ENCODE measurements around the gene KIF3B.
"Not testable (repeated sequence)": the region's sequence is repeated elsewhere in the genome, so short reads cannot be mapped to it uniquely, and the experiment has no call there.

Gene KIF3B

DNA sequence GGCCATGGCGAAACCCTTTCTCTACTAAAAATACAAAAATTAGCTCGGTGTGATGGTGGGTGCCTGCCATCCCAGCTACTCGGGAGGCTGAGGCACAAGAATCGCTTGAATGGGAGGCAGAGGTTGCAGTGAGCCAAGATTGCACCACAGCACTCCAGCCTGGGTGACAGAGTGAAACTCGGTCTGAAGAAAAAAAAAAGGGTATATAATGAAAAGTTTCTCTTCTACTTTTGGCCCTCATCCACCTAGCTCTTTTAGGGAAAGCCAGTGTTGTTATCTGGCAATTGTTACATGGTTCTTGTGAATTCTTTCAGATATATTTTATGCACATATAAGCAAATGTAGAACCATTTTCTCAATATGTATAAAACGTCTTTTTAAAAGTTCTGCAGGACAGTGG is 19.0 kb downstream of the KIF3B start:
- DNase-seq (ENCODE audit: low spot score): no peak

DNA sequence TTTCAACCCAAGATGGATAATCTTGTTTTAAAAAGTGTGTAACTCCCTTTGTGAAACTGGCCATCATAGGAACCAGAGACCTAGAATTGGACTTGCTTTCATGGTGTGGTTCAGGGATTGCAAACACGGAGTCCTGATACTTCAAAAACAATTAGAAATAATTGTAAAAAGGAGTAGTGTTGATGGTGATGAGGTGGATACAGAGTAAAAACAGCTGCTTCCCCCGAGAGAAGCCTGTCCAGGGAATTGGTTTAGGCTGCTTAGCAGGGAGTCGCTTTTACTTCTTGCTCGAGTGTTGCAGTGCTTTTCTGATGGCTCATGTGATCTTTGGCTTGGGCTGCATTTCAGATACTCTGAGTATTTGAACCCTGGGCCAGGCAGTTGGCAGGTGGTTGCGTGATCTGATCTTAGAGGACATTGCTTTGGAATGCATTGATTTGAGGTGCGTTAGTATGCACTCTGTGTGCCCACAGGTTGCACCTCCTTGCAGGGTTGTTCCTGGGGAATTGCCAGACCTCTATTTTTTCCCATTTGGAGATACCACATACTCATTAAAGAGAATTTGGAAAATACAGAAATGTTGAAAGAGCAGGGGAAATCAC is 19.5 kb downstream of the KIF3B start:
- no peak for DNase-seq (ENCODE audit: low spot score)

- DNase-seq (ENCODE audit: low spot score): no peak
These were observed 20.0 kb downstream of the KIF3B start for GRCh38 chr20:32297439-32297838.

DNA sequence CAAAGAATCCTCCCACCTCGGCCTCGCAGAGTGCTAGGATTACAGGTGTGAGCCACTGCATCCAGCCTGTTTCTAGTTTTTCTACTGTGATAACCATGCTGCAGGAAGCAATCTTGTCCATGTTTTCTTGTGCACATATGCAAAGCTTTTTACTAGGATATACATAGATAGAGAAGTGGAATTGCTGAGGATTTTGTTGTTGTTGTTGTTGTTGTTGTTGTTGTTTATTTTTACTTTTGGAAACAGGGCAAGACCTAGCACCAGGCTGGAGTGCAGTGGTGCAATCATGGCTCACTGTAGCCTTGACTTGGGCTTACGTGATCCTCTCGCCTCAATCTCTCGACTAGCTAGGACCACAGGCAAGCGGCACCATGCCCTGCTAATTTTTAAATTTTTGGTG is 23.2 kb downstream of the KIF3B start:
- DNase-seq (ENCODE audit: low spot score): no peak

DNA sequence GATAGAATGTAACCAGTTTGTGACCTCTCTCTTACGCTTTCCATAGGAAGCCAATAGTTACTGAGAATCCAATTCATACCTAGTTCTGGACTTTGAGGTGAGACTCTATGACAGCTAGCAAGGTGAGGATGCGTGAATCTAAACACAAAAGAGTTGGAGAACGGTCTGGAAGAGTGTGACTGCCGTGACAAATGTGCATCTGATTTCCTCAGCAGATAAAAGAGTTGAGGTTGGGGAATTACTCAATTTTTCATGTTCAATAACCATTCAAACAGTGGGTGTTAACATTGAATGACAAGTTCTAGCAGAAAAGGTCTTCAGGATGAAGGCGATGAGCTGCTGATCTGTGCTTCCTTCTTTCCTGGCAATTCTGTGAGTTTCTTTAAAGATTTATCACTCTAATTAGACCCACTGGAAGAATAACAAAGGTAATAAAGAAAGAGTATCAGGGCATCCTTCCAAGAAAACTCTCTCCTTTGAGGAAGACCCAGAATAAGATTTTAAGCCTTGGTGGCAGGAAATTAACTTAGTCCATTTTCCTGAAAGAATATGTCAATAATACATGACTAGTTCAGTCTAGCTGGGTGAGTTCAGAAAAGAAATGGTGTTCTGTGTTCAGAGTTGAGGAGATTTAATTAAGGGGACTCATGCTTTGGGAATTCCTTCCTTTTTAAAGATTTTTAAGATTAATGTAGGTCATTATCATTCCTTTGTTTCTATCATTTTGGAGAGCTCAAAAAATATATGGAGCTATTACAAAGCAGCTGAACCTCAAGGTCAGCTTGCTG is 24.5 kb downstream of the KIF3B start:
- no peak for DNase-seq (ENCODE audit: low spot score)

GRCh38 chr20:32302507-32302872 is 25.0 kb downstream of the KIF3B start:
- no peak for DNase-seq (ENCODE audit: low spot score)

GRCh38 chr20:32304131-32304746 is 26.8 kb downstream of the KIF3B start:
- DNase-seq (ENCODE audit: low spot score): no peak

DNA sequence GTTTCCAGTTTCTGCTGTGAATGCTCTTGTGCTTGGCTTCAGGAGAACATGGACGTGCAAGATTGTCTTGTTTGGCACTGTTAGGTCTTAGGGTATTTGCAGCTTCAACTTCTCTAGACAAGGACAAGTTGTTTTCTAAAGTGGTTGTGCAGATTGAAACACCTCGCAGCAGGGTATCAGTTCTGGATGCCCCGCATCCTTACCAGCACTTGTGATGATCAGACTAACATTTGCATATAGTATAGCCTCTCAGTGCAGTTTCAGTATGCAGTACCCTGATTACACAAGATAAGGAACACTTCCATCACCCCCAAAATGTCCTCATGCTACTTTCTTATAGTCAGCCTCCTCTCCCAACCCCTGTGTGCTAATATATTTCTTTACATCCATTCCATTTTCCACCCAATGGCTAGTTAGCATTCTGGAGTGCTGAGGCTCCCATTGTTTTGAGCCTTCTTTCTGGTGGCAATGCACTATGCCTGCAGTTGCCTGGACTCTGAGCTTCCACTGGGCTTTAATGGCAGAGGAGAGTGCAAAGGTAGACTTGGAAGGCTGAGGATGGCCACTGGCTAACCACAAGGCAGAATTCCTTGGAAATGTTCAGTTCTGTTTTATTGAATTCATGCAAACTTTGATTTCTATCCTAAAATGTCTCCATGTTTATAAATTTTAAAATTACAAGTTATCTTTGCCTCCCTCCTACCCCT is 35.4 kb downstream of the KIF3B start:
- no peak for DNase-seq (ENCODE audit: low spot score)

GRCh38 chr20:32314768-32315167 is 37.3 kb downstream of the KIF3B start:
- no peak for DNase-seq (ENCODE audit: low spot score)

DNA sequence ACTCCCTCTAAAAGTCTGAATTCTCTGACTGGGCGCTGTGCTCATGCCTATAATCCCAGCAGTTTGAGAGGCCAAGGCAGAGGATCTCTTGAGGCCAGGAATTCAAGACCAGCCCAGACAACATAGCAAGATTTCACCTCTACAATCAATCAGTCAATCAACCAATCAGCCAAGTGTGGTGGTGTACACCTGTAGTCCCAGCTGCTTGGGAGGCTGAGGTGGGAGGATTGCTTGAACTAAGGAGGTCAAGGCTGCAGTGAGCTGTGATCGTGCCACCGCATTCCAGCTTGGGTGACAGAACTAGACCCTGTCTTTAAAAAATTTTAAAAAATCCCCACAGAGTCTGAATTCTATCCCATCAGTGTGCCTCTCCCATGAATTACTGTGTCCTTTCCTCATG is 37.9 kb downstream of the KIF3B start:
- DNase-seq (ENCODE audit: low spot score): no peak

DNA sequence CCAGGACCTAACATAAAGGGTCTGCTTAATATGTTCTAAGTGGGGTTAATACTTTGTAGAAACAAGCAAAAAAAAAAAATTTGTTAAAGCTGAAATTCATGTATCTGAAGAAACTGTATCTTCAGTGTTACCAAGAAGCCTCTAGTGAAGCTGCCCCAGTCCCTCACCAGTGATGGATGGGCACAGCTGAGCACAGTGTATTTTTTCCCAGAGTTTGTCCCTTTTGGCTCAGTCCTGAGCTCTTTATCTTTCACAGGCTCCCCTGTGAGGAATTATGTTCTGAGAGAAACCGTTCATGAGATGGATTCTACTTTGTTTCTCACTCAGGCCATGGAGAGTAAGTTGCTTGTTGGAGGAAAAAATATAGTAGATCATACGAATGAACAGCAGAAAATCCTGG is 38.4 kb downstream of the KIF3B start:
- DNase-seq (ENCODE audit: low spot score): no peak

DNA sequence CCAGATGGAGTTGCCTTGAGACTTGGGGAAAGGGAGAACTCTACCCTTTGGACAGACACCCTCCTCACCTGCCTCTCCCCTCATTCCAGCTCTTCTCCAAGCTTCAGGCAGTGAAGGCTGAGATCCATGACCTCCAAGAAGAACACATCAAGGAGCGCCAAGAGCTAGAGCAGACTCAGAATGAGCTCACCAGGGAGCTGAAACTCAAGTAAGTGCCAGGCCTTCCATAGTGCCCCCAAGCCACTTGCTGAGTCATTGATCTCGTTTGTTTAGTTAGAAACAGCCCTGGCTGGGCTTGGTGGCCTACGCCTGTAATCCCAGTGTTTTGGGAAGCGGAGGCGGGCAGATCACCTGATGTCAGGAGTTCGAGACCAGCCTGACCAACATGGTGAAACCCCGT is 39.2 kb downstream of the KIF3B start:
- no peak for DNase-seq (ENCODE audit: low spot score)

DNA sequence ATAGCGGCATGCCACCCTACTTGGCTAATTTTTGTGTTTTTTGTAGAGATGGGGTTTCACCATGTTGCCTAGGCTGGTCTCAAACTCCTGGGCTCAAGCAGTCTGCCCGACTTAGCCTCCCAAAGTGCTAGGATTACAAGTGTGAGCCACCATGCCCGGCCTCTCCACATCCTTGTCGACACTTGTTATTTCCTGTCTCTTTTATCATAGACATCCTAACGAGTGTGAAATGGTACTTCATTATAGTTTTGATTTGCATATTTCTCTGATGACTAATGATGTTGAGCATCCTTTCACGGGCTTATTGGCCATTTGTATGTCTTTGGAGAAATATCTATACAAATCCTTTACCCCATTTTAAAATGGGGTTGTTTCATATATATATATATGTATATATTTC is 41.6 kb downstream of the KIF3B start:
- DNase-seq (ENCODE audit: low spot score): no peak

DNA sequence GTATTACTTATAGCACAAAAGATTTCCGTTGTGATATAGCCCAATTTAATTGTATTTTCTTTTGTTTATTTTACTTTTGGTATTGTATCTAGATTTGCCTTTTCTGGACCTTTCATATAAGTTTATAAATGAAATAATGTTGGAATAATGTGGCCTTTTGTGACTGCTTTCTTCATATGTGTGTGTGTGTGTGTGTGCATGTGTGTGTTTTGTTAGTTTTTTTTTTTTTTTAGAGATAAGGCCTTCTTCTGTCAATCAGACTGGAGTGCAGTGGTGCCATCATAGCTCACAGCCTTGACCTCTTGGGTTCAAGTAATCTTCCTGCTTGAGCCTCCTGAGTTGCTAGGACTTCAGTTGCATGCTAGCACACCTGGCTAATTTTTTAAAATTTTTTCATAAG is 42.9 kb downstream of the KIF3B start:
- DNase-seq (ENCODE audit: low spot score): no peak

DNA sequence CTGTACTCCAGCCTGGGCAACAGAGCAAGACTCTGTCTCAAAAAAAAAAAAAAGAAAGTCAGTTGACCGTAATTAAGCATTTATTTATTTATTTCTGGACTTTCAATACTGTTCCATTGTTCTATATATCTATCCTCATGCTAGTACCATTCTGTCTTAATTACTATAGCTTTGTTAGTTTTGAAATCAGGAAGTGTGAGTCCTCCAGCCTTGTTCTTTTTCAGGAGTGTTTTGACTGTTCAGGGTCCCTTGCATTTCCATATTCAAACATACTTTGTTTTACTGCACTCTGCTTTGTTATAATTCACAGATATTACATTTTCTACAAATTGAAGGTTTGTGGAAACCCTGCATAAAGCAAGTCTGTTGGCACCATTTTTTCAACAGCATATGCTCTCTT is 43.9 kb downstream of the KIF3B start:
- no peak for DNase-seq (ENCODE audit: low spot score)

DNA sequence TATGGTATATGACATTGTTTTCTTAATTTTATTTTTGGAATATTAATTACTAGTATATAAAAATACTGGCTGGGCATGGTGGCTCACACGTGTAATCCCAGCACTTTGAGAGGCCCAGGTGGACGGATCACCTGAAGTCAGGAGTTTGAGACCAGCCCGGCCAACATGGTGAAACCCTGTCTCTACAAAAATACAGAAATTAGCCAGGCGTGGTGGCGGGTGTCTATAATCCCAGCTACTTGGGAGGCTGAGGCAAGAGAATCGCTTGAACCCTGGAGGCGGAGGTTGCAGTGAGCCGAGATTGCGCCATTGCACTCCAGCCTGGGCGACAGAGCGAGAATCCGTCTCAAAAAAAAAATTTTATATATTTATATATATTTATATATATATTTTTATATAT is 44.8 kb downstream of the KIF3B start:
- DNase-seq (ENCODE audit: low spot score): not testable (repeated sequence)

DNA sequence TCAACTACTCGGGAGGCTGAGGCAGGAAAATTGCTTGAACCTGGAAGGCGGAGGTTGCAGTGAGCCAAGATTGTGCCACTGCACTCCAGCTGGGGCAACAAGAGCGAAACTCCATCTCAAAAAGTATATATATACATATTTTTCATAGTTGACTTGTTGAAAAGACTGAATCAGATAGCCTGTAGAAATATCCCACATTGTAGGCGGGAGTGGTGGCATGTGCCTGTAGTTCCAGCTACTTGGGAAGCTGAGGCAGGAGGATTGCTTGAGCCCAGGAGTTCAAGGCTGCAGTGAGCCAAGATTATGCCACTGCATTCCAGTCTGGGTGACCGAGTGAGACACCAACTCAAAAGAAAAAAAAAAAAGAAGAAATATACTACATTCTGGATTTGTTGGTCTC is 46.3 kb downstream of the KIF3B start:
- DNase-seq (ENCODE audit: low spot score): not testable (repeated sequence)

- DNase-seq (ENCODE audit: low spot score): peak; percentile 16
These were observed 48.5 kb downstream of the KIF3B start for GRCh38 chr20:32325706-32326503.

DNA sequence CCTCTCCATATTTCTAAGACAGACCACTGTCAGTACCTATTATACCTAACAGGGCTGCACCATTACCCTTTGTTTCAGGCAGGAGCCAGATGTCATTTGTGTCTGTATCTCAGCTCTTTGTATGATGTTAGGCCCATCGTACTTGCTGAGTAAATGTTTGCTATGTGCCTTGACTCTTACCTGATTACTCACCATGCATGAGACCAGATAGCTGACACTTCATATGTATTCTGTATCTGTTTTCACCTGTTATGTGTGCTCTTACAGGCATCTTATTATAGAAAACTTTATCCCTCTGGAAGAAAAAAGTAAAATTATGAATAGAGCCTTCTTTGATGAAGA is 49.0 kb downstream of the KIF3B start:
- DNase-seq (ENCODE audit: low spot score): no peak

GRCh38 chr20:32327087-32327681 is 49.7 kb downstream of the KIF3B start:
- no peak for DNase-seq (ENCODE audit: low spot score)

DNA sequence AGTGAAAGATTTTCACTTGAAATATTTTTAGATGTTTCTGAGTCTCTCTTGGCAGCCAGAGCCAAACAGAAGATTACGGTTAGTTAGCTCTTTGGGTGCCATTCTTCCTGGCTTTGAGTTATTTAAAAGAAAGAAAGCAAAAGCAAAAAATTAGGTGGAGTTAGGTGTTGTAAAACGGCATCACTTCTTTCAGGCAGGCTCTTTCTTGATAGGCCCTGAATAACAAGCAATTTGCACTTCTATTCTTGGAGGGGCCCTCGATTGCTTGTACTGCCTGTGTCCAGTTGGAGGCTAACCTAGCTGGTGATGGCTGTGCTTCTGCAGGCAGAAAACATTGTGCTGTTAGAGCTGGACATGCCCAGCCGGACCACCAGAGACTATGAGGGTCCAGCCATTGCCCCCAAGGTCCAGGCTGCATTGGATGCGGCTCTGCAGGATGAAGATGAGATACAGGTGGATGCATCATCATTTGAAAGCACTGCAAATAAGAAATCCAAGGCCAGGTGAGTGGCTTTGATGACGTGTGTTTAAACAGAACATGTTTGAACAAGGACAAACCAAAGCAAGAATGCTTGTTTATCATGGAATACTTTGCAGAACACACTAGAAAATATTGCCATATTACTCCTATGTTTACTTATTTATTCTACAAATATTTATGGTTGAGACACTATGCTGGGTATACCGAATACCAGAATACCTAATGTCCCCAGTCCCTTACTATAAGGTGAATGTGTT is 52.5 kb downstream of the KIF3B start:
- no peak for DNase-seq (ENCODE audit: low spot score)
